Measurements from ENCODE around the gene SEL1L2. TPM values are rescaled to one million over a fixed set of nuclear protein-coding genes. Genes with fewer than 3 reads are reported as not detected.

SEL1L2 gene
- total RNA-seq, 1 donor from 2014 or later, result not detected

GRCh38 chr20:13934992-13935894 lies 55.2 kb downstream of the SEL1L2 start:
- Mint-ChIP-seq H3K4me3 (ENCODE audit: unreplicated experiment) (no peak overlapping the region), H3K9me3 (ENCODE audit: unreplicated experiment) (peaks cover 12% of the 10 kb centered on the region), H3K36me3 (ENCODE audit: unreplicated experiment) (no peaks in the 10 kb centered on the region), H3K27ac (ENCODE audit: unreplicated experiment) (no peak overlapping the region), H3K27me3 (ENCODE audit: unreplicated experiment) (no peaks in the 10 kb centered on the region), H3K4me1 (ENCODE audit: unreplicated experiment) (no peaks in the 10 kb centered on the region)
- no peak for DNase-seq (ENCODE audit: extremely low spot score, unreplicated experiment)
- TF ChIP-seq CTCF (IDR thresholded peaks at IDR 0.05), result no peak

DNA sequence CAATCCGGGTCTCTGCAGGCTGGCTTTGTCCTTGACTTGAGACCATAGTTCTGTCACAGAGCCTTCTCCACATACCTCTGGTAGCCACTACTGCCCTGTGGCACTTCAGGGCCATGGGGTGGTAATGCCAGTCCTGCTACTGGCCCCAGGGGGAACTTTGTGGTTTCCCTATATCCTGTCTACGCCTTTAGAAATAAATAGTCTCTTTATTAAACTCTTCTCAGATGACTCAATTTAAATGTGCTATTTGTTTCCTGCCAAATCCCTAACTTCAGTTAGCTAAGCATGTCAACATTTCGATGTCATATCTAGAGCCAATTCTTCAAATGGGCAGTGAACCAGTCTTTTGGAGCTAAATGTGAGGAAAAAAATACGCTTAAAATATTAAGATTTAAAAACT lies 60.1 kb downstream of the SEL1L2 start:
- Mint-ChIP-seq H3K27me3 (ENCODE audit: unreplicated experiment) (no peaks in the 10 kb centered on the region), H3K4me1 (ENCODE audit: unreplicated experiment) (no peaks in the 10 kb centered on the region), H3K36me3 (ENCODE audit: unreplicated experiment) (no peaks in the 10 kb centered on the region), H3K4me3 (ENCODE audit: unreplicated experiment) (no peak overlapping the region), H3K9me3 (ENCODE audit: unreplicated experiment) (no peaks in the 10 kb centered on the region), H3K27ac (ENCODE audit: unreplicated experiment) (no peak overlapping the region)
- TF ChIP-seq CTCF (IDR thresholded peaks at IDR 0.05), result no peak
- DNase-seq (ENCODE audit: extremely low spot score, unreplicated experiment), result no peak

DNA sequence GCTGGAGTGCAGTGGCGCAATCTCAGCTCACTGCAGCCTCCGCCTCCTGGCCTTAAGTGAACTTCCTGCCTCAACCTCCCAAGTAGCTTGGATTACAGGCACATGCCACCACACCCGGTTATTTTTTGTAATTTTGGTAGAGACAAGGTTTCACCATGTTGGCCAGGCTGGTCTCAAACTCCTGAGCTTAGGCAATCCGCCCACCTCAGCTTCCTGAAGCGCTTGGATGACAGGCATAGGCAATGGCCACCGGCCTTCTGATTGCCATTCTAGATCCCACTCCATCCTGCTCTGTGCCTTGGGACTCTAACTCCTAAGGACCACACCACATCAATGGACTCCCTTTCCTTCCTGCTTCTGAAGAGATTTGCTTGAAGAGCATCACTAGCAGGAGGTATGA lies 60.6 kb downstream of the SEL1L2 start:
- H3K9me3 Mint-ChIP-seq (ENCODE audit: unreplicated experiment), result no peaks in the 10 kb centered on the region
- no peaks in the 10 kb centered on the region for H3K27me3 Mint-ChIP-seq (ENCODE audit: unreplicated experiment)
- H3K4me1 Mint-ChIP-seq (ENCODE audit: unreplicated experiment), result no peaks in the 10 kb centered on the region
- no peak for DNase-seq (ENCODE audit: extremely low spot score, unreplicated experiment)
- H3K4me3 Mint-ChIP-seq (ENCODE audit: unreplicated experiment), result no peak overlapping the region
- H3K36me3 Mint-ChIP-seq (ENCODE audit: unreplicated experiment), result no peaks in the 10 kb centered on the region
- TF ChIP-seq CTCF (IDR thresholded peaks at IDR 0.05), result no peak
- no peak overlapping the region for H3K27ac Mint-ChIP-seq (ENCODE audit: unreplicated experiment)

DNA sequence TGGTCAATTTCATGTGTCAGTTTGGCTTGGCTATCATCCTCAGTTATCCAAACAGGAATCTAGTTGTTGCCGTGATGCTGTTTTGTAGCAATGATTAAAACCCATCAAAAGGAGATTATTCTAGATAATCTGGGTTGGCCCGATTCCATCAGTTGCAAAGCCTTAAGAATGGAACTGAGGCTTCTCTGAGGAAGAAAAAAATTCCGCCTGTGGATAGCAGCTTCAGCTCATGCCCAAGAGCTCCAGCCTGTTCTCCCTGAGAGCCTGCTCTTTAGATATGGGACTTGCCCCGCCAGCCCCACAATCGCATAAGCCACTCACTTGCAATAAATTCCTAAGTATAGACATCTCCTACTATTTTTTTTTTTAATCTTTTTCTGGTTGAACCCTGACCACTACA lies 61.5 kb downstream of the SEL1L2 start:
- Mint-ChIP-seq H3K36me3 (ENCODE audit: unreplicated experiment) (no peaks in the 10 kb centered on the region), H3K9me3 (ENCODE audit: unreplicated experiment) (no peaks in the 10 kb centered on the region), H3K4me3 (ENCODE audit: unreplicated experiment) (no peak overlapping the region), H3K4me1 (ENCODE audit: unreplicated experiment) (no peaks in the 10 kb centered on the region), H3K27me3 (ENCODE audit: unreplicated experiment) (no peaks in the 10 kb centered on the region), H3K27ac (ENCODE audit: unreplicated experiment) (no peak overlapping the region)
- no peak for DNase-seq (ENCODE audit: extremely low spot score, unreplicated experiment)
- no peak for TF ChIP-seq CTCF (IDR thresholded peaks at IDR 0.05)

- Mint-ChIP-seq H3K36me3 (ENCODE audit: unreplicated experiment) (no peaks in the 10 kb centered on the region), H3K4me1 (ENCODE audit: unreplicated experiment) (no peaks in the 10 kb centered on the region), H3K27ac (ENCODE audit: unreplicated experiment) (no peak overlapping the region), H3K27me3 (ENCODE audit: unreplicated experiment) (no peaks in the 10 kb centered on the region), H3K4me3 (ENCODE audit: unreplicated experiment) (no peak overlapping the region), H3K9me3 (ENCODE audit: unreplicated experiment) (no peaks in the 10 kb centered on the region)
- TF ChIP-seq CTCF (IDR thresholded peaks at IDR 0.05), result no peak
- DNase-seq (ENCODE audit: extremely low spot score, unreplicated experiment), result no peak
These were observed 63.2 kb downstream of the SEL1L2 start for GRCh38 chr20:13927171-13927570.
